Iris pigment epithelial cell (primary cell): ENCODE data around the gene ACHE.
"Not testable (repeated sequence)": the region's sequence is repeated elsewhere in the genome, so short reads cannot be mapped to it uniquely, and the experiment has no call there.

Experiments
- DNase-seq: peaks from one replicate; pipeline ENCODE4 v3.0.0-alpha.2; 2011; ENCODE audit warnings: low read depth

Gene ACHE

DNA sequence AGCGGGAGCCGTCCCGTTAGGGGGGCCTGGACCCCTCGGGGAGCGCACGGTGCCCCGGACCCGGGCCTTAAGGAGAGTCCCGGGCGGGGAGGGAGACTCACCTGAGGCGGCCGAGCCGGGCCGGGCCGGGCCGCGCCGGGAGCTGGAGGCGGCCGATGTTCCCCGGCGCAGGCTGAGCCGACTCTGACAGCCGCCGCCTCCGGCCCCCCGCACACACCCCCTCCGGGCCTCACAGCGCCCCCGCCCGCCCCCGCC, at the start of gene ACHE:
Gene ACHE, minus strand, starts transcription at position 188 of the 255 bp plus-strand sequence. CDS start 1,656 bp downstream, outside the sequence.
- DNase-seq = no peak

DNA sequence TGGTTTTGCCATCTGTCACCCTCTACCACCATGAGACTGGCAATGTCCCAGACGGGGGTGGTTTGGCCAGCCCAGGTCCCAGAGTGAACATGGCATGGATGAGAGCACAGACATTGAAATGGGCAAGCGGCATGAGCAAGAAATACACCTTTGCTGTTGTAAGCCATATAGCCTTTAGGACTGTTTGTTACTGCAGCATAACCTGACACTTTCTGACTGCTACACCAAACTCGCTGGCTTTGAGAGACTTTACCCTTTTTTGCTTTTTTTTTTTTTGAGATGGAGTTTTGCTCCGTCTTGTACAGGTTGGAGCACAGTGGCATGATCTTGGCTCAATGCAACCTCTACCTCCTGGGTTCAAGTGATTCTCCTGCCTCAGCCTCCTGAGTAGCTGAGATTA, 48.5 kb upstream of the ACHE start:
- no peak for DNase-seq

- no peak for DNase-seq
These were observed 48.0 kb upstream of the ACHE start for GRCh38 chr7:100943693-100944092.

GRCh38 chr7:100942045-100942774, 46.5 kb upstream of the ACHE start:
- DNase-seq = peak; percentile 45

DNA sequence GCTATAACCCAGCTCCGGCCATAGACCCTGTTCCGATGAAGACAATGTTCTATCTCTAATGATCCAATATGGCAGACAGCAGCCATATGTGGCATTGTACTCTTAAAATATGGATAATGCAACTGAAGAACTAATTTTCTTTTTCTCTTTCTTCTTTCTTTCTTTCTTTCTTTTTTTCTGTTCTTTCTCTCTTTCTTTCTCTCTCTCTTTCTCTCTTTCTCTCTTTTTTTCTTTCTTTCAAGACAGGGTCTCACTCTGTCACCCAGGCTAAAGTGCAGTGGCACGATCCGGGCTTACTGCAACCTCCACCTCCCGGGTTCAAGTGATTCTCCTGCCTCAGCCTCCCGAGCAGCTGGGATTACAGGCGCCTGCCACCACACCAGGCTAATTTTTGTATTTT, 40.5 kb upstream of the ACHE start:
- DNase-seq = not testable (repeated sequence)

- DNase-seq = not testable (repeated sequence)
These were observed 39.7 kb upstream of the ACHE start for GRCh38 chr7:100935381-100935780.

GRCh38 chr7:100933734-100934133, 38.0 kb upstream of the ACHE start:
- no peak for DNase-seq

DNA sequence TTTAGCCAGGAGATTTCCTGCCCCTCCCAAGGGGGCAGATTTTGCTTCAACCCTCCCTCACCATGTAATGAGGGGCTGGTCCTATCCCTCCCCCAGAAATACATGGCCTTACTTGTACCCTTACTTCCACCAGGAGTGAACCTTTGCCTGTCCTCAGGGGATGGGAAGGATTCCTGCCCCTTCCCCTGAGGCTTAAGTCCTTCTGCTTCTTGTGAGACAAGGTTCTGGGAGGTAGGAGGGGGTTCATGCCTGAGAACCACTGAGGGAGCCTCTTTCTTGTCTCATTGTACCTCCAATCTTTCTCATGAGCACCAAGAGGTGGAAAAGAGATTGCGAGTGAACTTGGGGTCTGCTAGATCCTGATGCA, 34.1 kb upstream of the ACHE start:
- no peak for DNase-seq

DNA sequence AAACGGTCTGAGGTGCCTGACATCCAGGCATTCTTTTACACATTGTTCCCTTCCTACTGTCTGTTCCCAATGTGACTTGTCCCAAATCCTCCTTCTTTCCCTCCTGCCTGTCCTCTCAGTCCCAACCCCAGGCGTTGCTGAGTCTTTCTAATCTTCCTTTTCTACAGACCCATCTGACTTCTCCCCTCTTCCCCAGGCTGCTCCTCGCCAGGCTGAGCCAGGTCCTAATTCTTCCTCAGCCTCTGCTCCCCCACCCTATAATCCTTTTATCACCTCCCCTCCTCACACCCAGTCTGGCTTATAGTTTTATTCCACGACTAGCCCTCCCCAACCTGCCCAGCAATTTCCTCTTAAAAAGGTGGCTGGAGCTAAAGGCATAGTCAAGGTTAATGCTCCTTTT, 27.9 kb upstream of the ACHE start:
- not testable (repeated sequence) for DNase-seq

- no peak for DNase-seq
These were observed 25.4 kb upstream of the ACHE start for GRCh38 chr7:100921039-100921438.

DNA sequence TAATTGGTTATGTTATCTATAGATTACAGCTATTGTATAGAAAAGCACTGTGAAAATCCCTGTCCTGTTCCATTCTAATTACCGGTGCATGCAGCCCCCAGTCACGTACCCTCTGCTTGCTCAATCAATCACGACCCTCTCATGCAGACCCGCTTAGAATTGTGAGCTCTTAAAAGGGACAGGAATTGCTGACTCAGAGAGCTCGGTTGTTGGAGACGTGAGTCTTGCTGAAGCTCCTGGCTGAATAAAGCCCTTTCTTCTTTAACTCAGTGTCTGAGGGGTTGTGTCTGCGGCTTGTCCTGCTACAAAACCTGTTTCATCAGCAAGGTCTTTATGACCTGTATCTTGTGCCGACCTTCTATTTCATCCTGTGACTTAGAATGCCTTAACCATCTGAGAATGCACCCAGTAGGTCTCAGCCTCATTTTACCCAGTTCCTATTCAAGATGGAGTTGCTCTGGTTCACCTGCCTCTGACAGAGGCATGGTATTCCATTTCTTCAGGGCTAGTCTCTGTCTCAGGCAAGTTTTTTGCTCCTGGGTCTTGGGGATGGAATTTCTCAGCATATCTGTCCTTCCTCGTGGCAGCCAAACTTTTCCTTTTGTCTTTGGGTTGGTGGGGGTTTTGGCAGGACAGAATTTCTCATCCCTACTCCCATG, 24.2 kb upstream of the ACHE start:
- not testable (repeated sequence) for DNase-seq

DNA sequence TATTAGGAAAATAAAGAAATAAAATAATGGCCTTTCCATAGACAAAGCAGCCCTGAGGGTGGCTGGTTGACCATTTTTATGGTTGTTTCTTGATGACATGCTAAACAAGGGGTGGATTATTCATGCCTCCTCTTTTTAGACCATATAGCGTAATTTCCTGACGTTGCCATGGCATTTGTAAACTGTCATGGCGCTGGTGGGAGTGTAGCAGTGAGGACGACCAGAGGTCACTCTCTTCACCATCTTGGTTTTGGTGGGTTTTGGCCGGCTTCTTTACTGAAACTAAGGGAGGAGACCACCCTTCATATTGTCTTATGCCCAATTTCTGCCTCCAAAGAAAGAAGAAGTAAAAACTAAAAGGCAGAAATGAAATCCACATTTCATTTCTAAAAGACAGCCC, 23.6 kb upstream of the ACHE start:
- DNase-seq = not testable (repeated sequence)

DNA sequence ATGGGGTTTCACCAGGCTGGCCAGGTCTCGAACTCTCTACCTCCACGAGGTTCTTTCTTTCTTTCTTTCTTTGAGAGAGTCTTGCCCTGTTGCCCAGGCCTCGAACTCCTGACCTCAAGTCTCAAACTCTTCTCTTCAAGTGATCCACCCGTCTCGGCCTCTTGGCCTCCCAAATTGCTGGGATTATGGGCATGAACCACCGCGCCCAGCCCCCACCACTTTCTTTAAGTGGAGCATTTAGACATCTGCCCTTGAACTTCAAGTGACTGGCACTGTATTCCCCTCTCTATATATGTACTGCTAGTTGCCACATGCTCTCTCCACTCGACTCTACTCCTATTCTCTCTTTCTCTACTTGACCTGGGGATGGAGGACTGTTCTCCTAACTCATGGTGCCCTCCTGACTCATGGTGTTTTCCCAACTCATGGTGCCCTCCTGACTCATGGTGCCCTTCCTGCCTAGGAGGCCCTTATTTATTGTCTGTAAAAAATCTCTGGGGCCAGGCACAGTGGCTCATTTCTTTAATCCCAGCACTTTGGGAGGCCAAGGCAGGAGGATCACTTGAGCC, 19.3 kb upstream of the ACHE start:
- DNase-seq = no peak

GRCh38 chr7:100914208-100914878, 18.7 kb upstream of the ACHE start:
- DNase-seq = no peak

GRCh38 chr7:100911484-100911883, 15.8 kb upstream of the ACHE start:
- no peak for DNase-seq

DNA sequence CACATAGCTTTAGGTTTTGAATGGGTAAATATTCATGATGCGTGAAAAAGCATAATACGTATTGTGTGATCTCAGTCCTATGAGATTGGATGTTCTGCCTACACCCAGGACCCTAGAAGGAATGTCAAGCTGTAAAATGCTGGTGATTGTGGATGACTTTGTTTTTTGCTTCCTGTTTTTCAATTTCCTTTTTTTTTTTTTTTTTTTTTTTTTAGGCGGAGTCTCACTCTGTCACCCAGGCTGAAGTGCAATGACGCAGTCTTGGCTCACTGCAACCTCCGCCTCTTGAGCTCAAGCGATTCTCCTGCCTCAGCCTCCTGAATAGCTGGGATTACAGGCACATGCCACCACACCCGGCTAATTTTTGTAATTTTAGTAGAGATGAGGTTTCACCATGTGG, 14.8 kb upstream of the ACHE start:
- not testable (repeated sequence) for DNase-seq

DNA sequence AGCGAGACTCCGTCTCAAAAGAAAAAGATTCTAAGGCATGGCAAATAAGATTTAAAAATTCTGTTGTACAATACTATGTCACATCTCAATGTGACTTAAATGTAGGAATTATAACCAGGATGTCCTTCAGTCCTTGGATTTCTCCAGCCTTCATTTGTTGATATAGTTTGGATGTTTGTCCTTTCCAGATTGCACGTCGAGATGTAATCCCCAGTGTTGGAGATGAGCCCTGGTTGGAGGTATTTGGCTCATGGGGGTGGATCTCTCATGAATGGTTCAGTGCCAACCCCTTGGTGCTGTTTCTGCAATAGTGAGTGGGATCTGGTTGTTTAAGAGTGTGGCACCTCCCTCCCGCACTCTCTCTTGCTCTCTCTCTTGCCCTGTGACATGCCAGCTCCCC, 12.8 kb upstream of the ACHE start:
- DNase-seq = no peak

DNA sequence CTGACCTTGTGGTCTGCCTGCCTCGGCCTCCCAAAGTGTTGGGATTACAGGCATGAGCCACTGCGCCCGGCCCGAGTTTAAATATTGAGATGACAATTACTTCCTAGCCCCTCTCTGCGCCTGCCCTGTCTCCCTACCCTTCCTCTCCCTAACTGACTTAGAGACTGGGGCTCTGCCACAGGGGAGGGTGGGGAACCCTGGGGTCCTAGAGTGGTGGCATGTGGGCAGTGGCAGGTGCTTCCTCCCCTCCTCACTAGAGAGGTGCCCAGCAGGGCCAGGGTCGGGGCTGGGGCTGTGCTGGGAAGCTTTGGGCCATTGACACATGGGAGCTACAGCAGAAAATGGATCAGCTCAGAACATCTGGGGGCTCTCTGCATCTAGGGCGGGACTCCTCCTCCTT, 7.0 kb upstream of the ACHE start:
- no peak for DNase-seq

- no peak for DNase-seq
These were observed 6.2 kb upstream of the ACHE start for GRCh38 chr7:100901921-100902332.

DNA sequence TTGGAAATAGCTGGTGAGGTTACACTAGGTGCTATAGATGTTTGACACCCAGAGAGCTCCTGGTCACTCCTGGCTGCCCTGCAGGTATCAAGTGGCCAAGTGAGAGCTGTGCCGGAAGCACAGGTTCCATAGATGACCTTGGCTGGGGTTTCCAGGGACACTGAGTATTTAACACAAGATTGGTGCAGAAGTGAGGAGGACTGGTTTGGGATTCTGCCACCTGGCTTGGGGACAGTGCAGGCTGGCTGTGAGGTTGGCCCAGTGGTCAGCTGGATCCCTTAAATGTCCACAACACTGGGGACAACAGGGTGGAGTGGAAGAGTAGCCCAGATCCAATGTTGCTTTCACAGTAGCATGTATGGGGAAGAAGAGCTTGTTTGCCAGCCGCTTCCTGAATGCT, 5.3 kb upstream of the ACHE start:
- no peak for DNase-seq

DNA sequence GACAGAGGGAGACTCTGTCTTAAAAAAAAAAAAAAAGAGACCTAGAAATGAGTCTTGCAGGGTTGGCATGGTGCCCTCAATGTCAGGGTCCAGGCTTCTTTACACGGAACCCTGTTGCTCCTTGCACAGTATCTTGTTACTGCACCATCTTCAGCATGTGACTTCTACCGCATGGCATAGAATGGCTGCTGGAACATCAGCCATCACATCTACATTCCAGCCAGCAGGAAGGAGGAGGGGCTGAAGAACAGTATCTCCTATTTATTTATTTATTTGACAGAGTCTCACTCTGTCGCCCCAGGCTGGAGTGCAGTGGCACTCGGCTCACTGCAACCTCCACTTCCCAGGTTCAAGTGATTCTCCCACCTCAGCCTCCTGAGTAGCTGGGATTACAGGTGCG, 3.7 kb upstream of the ACHE start:
- no peak for DNase-seq

DNA sequence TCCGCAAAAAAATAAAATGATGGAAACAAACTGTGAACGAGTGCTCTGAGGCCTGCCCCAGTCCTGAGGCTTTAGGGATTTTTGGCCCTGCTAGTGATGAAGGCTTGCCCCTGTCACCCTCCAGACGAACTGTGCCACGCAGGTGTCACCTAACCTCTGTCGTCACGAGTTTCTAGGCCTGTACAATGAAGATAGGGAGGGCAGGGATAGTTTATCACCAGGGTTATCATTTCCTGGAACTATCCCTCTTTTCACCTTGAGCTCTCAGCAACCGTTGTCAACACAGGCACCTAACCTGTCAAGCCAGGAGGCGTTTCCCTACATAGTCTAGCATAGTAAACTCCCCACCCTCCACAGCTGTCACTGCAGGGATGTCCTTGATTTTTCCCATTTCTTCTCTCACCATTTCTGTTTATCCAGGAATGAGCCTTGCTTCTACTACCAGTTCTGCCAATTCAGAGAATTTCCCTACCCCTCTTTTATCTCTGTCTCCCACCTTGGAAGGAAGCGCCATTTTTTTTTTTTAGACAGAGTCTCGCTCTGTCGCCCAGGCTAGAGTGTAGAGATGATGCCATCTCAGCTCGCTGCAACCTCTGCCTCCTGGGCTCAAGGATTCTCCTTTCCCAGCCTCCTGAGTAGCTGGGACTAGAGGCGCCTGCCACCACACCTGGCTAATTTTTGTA, 2.2 kb upstream of the ACHE start:
- no peak for DNase-seq
